ENCODE data around the gene RAP1GAP2.

The RAP1GAP2 gene

DNA sequence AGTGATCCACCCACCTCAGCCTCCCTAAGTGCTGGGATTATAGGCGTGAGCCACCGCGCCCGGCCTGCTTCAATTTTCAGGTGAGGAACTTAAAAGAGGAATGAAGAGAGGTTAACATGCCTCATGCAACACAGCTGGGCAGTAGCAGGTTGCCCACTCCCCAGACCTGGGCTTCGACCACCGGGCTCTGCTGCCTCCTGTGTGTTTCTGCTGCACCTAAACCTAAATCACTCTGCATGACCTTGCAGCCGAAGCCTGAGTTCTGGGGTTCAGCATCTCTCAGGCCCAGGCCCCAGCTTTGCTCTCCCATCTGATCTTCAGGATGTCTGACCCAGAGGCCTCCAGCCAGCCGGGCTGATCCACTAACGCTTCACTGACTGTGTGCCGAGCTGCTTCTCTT lies 154.6 kb downstream of the RAP1GAP2 start:
- DNase-seq: no peak

DNA sequence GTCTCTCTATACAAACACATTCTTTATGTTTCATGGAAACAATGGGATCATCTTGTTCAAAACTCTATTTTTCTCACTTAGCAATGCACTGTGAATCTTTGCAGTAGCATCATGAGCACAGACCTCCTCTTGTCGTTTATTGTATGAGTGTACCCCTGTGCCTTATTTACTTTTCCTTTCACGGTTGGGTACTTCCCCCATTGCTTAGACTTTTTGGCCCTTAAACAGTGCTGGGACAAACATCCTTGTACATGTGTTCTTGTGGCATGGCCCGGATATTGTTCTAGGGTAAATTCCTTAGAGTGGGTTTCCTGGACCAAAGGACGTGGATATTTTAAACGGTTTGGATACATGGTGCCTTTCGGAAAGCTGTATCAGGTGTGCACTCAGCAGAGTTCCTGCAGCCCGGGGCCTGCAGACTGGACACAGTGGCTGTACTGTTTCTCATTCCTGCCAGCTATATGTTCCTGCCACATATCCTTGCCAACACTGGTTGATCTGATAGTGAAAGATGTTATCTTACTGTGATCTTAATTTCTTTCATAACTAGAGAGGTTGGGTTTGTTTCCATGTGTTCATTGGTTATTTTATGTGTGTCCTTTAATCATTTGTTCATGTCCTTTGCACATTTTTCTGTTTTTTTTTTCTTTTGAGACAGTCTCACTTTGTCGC lies 156.1 kb downstream of the RAP1GAP2 start:
- DNase-seq: peak; percentile 22 to 46

DNA sequence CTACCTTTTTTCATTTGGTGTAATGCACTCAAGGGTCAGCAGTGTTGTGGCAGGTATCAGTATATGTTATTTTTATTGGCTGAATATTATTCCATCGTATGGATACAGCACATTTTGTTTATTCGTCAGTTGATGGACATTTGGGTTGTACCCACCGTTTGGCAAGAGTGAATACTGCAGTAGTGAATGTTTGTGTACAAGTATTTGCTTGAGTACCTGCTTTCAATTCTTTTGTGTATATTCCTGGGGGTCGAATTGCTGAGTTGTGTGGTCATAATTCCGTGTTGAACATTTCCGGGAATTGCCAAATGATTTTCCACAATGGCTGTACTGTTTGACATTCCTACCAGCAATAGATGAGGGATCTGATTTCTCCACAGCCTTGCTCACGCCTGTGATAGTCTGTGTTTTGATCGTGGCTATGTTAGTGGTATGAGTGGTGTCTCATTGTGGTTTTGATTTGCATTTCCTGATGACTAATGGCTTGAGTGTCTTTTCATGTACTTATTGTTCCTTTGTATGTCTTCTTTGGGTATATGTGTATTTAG lies 158.7 kb downstream of the RAP1GAP2 start:
- peak; percentile 59 to 71 for DNase-seq

DNA sequence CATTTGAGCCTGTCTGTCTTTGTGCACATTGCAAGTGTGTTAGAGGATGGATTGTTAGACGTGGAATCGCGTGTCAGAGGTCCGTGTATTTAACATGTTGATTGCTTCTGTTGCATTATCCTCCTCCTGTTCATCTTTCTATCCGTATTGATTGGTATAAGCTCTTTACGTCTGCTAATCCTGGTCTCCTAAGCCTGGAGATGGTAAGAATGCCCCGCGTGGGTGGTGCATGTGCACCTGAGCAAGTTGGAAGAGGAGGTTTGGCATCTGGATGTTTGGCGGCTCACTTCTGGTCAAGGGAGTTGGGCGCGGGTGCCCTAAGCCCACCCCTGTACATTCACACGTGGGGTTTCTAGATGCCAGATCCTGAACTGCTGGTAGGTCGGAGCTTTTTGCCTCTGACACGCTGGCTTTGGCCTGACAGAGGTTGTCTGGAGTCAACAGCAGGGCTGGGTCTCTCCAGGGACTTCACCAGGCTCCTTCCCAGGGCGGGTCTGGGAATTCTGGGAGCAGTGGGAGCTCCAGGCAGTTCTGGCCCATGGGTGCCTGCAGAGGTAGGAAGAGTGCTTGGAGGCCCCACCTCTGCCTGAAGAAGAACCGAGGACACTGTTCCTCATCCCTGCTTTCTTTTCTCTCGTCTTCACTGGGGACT lies 159.8 kb downstream of the RAP1GAP2 start:
- DNase-seq: no peak

DNA sequence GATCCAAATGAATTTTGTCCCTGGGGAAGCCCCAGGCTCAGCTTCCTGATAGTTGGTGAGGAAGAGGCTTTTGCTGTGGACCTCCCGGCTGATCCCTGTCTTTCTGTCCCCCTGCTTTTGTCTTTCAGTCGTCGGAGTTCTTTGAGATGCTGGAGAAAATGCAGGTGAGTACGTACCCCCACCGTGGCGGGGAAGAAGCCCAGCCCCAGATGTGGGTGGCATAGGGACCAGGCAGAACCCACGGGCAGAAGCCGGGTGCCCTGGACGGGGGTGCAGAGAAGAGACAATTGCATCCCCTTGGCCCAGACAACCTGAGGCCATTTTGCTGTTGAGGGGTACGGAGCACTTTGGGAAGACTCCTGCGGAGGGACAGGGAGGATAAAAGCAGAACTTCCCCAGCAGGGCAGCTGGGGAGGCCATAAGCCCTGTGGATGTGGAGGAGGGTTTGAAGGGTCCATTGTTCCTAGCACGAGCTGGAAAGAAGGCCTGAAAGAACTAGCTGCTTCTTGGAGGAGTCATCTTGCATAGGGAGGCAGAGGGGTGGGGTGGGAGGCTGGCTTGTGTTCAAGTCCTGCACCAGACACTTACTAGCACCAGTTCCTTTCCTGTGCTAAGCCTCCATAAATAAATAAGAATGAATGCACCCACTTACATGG lies 161.5 kb downstream of the RAP1GAP2 start:
- DNase-seq: no peak

DNA sequence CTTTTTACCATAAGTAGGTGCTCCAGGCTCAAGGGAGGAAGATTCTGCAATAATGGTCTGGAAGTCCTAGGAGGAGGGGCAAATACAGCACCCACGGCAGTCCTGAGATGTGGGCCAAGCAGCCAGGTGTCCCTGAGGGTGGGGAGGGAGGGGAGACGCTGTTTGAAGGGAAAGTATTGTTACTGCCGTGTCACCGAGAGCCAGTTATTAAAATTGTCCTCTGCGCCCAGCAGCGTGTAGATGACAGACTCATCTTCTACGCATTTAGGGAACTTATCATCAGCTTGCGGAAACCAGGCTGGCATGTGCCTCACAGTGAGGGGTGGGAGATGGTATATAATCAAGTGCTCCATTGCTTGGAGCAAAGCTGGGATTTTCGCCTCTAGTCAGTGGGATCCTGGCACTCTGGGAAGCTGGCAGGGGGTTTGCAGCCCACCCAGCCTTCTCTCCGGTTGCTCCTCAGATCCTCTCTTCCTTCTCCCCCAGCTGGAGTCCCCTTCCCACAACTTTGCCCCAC lies 162.5 kb downstream of the RAP1GAP2 start:
- no peak for DNase-seq

DNA sequence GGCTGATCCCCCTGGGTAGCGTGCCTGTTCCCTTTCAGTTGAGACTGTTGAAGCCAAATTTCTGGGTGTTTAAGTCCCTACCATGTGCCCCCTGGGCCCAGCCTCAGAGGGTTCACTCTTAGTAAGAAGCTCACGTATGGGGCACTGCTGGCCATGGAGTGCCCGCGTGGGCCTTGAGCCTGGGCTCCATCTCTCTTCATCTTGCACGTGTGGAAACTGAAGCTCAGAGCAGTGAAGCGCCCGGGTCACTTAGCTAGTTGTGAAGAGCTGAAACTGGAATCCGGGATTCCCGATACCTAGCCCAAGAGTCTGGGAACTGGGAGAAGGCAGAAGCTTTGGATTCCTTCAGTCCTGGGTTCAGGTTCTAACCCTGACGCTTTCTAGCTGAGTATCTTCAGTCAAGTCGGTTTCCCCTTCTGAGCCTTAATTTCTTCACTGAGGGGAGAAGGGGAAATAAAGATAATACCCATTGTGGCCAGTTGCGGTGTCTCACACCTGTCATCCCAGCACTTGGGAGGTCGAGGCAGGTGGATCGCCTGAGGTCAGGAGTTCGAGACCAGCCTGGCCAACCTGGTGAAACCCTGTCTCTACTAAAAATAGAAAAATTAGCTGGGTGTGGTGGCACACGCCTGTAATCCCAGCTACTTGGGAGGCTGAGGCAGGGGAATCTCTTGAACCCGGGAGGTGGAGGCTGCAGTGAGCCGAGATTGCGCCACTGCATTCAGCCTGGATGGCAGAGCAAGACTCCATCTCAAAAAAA lies 163.3 kb downstream of the RAP1GAP2 start:
- DNase-seq: no peak

DNA sequence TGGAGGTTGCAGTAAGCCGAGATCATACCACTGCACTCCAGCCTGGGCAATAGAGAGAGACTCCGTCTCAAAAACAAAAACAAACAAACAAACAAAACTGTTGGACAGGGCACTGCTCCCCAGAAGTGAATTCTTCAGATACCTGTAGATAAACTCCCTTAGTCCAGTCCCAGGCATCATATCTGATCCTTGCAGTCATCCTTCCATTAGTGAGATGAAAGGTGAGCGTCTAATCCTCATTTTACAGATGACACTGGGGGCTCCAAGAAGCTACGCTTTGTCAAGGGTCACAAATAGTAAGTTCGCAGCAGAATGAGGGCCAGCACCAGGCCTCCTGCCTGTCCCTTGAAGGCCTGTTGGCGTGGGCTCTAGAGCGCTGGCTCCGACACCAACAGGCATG lies 165.2 kb downstream of the RAP1GAP2 start:
- no peak for DNase-seq

DNA sequence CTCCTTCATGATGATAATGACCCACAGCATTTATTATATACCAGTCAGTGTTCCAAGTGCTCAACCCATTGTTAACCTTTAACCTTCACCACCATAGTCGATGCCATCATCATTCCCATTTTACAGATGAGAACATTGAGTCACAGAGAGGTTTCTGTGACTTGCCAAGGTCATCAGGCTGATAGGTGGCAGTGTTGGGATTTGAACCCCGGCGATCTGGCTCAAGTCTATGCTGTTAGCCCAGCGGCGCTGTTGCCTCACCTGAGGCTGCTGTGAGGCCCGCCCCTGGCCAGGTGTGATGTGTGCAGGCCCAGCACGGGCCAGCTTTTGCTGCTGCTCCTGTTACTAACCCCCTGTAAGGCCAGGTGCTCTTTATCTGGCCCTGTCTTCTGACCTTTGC lies 166.0 kb downstream of the RAP1GAP2 start:
- DNase-seq: no peak

DNA sequence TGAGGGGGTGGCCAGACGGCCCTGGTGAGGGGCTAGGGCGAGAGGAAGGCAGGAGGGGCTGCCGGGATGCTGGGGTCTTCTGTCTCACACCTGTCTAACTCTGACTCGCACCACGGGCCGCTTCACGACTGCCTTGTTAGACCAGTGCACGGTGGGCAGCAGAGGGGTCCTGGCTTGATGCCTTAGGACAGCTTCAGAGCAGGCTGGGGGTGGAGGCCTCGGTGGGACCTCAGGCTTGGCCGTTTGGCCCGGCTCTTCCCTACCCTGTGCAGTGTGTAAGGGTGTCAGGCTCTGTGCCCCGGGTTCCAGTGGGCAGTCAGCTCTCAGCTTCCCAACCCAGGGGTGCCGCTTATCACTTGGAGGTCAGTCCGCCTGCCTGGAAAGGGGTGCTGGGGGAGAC lies 166.5 kb downstream of the RAP1GAP2 start:
- DNase-seq: no peak

DNA sequence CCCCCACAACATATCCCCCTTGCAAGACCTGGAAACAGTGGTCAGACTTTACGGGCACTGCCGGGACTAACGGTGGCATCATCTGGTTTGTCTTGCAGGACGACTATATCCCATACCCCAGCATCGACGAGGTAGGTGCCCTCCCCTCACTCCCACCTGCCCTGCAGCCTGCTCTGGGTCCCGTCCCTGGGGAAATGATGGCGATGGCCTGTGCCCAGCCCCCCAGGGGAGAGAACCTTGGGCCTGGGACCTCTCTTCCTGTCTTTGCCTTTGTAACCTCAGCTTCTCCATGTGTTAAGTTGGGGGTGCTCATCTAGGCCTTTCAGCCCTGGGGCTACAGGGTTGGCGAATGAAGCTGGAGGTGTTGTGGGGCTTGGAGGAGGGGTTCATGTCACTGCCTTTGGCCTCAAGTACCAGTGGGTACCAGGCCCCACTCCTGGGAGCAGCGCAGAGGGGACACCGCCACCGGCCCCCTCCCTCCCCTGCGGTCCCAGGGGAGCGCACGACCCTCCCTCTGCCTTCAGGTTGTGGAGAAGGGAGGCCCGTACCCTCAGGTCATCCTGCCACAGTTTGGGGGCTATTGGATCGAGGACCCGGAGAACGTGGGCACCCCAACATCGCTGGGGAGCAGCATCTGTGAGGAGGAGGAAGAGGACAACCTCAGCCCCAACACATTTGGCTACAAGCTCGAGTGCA lies 167.2 kb downstream of the RAP1GAP2 start:
- no peak for DNase-seq

DNA sequence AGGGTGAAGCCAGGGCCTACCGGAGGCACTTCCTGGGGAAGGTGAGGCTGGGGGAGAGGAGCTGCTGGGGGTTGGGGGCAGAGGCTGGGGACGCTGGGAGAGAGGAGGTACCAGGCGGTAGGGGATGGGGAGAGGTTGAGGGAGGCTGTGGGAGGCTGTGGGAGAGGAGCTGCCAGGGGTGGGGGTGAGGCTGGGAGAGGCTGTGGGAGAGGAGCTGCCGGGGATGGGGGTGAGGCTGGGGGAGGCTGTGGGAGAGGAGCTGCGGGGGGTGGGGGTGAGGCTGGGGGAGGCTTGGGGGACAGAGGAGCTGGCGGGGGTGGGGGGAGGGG lies 167.8 kb downstream of the RAP1GAP2 start:
- no peak for DNase-seq

DNA sequence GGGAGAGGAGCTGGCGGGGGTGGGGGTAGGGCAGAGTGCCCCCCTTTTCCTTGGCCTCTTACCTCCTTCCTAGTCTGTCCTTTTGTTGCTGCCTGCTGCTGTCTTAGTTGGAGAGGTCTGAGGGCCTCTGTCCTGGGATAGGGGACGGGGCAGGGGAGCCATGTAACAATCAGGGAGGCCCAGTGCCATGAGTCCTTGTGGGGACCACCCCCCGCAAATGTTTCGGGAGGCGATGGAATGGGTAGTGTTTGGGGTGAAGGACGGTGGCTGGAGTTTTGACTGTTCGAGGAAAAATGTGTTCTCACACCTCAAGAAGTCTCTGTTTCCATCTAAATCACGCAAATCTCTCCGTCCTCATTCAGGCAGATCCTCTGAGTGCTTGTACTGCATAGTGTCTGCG lies 168.1 kb downstream of the RAP1GAP2 start:
- no peak for DNase-seq

DNA sequence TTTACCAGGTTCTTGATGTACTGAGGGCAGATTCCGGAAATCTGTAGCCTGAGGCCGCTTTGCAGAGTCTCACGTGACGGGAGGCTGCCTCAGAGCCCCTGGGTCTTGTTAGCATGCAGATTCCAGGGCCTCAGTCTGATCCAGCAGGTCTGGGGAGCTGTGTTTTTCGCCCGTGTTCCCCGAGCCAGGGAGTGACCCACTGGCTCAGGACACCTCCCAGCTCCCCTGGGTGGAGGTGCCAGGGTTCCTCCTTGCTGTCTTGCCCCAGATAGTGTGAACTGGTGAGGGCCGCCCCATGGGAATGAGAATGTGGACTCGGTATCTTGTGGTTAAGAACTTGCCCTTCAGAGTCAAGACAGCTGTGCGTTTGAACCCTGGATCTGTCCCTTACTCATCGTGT lies 168.6 kb downstream of the RAP1GAP2 start:
- no peak for DNase-seq

DNA sequence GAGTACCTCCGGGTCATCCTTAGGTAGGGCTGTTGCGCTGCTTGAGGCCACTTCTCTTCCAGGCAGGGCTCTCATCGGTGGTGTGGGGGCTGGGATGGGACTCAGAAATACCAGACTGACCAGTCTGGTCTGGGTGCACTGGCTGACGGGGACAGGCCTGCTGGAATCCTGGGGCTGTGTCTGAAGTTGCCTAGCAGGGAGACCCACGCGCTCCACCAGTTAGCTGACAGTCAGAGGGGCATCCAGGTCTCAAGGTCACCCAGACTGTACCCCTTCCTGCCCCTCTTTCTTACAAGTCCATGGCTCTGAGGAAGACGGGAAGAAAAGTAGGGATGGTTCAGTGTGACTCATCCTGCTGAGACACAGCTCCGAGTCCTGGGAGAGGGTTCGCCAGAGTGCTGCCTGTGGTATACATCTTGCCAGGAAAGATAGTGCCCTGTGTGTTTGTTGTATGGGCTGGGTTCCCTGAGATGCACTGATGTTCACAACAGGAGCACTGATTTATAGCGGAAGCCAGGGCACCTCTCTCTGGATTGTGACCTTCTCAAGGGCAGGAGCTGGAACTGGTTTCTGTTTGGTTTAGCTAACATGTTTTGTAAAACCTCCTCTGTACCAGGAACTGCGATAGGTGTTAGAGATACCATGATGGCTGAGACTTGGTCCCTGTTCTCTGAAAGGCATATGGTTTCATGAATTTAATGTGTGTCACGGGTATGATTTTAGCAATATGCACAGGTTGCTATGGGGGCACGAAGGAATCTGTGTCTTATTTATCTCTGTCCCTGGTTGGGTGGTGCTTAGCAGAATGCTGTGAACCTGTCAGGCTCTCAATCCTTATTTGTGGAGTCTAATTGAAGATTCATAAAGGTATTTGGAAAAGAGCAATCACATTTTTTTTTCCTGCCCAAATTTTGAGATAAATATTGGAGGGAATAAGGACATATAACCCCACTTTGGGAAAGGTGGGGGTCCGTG lies 169.7 kb downstream of the RAP1GAP2 start:
- no peak for DNase-seq

DNA sequence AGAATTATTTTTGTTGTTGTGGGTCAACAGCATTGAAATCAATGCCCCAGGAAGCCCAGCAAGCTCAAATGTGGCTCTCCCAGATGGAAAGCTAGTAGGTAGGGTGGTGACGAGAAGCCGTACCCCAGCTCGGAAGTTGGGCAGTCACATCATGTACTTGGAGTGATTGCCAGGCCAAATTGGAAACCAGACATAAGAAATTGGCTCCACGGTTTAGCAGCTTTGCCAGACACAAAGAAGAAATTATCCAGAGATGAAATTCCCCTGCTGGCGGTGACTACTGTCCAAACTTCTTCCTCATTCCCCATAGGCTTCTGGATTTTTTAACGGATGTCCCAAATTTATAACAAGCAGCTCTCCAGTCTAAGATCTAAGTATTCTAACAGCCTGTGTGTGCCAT lies 171.3 kb downstream of the RAP1GAP2 start:
- no peak for DNase-seq

DNA sequence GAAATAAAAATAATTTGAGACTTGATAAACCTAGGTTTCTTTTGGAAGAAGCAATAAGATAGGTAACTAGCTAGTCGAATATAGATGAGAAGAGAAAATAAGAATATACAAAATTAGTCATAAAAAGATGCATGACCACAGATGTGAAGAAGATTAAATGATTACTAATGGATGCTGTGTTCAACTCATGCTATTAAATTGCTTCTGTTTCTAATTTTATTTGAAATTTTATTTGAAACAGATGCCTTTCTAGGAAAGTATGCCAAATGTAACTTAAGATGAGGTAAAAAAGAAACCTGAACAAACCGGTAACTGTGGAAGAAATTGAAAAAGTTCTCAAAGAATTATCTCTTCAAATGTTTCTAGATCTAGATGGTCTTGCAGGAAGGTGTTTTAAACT lies 175.6 kb downstream of the RAP1GAP2 start:
- DNase-seq: no peak

DNA sequence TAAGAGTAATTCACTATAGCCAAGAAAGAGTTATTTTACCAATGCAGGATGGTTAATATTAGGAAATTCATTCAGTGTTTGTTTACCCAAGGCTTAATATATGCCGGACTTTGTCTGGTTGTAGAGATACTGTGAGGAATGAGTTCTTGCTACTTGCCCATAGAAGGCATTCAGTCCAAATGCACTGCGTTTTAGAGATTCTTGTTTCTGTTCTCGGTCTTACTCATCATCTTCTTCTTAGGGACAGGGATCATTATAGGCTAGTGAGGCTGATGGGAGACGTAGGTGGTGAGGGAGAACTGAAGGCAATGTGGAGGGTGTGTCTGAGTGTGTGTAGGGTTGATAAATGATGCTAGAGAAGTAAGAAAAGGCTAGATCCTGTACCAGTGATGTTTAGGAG lies 176.5 kb downstream of the RAP1GAP2 start:
- no peak for DNase-seq

DNA sequence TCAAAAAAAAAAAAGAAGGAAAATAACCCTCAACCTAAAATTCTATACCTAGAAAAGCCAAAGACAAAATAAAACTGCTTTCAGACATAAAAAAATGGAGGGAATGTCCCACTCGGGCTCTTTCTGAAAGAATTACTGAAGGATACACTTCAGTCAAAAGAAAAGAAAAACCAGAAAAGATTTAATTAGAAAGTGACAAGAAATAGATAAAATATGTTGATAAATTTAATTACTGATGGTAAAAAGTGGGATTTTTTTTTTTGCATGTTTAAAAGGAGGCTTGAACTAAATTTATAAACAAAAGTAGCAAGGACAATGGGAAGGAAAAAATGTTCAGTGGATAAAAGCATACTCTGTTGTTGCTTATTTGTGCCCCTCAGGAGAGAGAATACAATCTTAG lies 178.1 kb downstream of the RAP1GAP2 start:
- DNase-seq: no peak

DNA sequence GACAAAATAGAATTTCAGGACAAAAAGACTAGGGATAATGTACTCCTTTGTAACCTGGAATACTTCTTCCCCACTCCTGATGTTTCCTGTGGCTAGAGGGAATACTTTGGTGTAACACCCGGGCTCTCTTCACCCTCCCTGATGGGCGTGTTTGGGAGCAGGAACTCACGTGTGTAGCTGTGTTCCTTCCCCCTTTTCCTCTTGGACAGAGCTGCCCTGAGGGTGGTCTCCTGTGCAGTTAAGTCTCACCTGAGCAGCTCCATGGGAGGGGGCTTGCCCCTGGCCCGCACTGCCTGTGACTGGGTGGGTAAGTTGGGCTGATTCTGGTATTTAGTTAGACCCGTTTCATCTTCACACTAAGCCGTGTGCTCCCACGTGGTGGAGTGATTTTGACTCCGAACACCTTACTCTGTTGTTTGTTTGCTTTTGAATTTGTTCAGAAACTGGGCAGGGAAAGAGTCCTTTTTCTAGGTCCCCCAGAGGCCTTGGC lies 179.3 kb downstream of the RAP1GAP2 start:
- no peak for DNase-seq

DNA sequence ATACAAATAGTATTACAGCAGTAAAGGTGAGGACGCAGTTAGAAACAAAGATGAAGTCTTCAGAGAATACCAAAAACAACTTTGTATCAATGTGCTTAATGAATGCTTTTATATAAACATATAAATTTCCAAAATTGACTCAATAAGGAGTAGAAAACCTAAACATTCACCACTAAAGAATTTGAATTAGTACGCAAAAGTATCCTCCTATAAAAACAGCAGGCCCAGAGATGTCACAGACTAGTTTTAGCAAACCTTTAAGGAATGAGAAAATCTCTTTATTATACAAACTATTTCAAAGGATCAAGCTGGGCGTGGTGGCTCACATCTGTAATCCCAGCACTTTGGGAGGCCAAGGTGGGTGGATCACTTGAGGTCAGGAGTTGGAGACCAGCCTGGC lies 180.9 kb downstream of the RAP1GAP2 start:
- no peak for DNase-seq
